Gastroesophageal sphincter (tissue), 4 donors: ENCODE data around the gene SYNM. TPM values are rescaled to one million over a fixed set of nuclear protein-coding genes. Genes with fewer than 3 reads are reported as not detected.
A peak's percentile ranks its signal among the peaks of the same experiment; 100 is the strongest.

Source experiments
- ATAC-seq: fragments of 150-250 bp; one replicate; pipeline ENCODE4 v1.9.1; 2016; ENCODE audit warnings: mild to moderate bottlenecking, moderate library complexity
- H3K27ac ChIP-seq, 4 donors: fragments of 200-600 bp; sonication (generic) in 3 of 4; 1 replicate in 3 of 4; 2 replicates in 1 of 4; pipeline ENCODE4 v1.5.1; 2016 to 2019
- H3K27me3 ChIP-seq: fragments of 200-600 bp; sonication (generic); one replicate; pipeline ENCODE4 v1.5.1; 2019
- H3K36me3 ChIP-seq, 2 donors: fragments of 200-600 bp; sonication (generic); one replicate each; pipeline ENCODE4 v1.5.1; 2019; ENCODE audit warnings: control low read depth in 1 of 2
- H3K4me1 ChIP-seq, 3 donors: fragments of 200-600 bp; sonication (generic); 1 replicate in 2 of 3; 2 replicates in 1 of 3; pipeline ENCODE4 v1.5.1; 2016 to 2019; ENCODE audit warnings: control low read depth in 2 of 3
- H3K4me3 ChIP-seq, 2 donors: fragments of 200-600 bp; sonication (generic); one replicate each; pipeline ENCODE4 v1.5.1; 2019; ENCODE audit warnings: mild to moderate bottlenecking in 1 of 2, moderate library complexity in 1 of 2
- H3K9me3 ChIP-seq, 3 donors: fragments of 200-600 bp; sonication (generic); one replicate each; pipeline ENCODE4 v1.5.1; 2017 to 2019; ENCODE audit warnings: control low read depth in 2 of 3
- CTCF ChIP-seq, 4 experiments: fragments of 200-600 bp in 2 of 4; fragments of 450-650 bp in 2 of 4; sonication (generic) in 1 of 4; IDR thresholded peaks; one replicate each; pipeline ENCODE4 v1.5.1; 2017 to 2019; ENCODE audit warnings: antibody characterized with exemption in 4 of 4, mild to moderate bottlenecking in 2 of 4, moderate library complexity in 2 of 4
- EP300 ChIP-seq: sonication (generic); formaldehyde crosslinking; IDR thresholded peaks from one replicate; pipeline ENCODE4 v1.6.1; 2017; ENCODE audit warnings: antibody characterized with exemption, mild to moderate bottlenecking
- POLR2A ChIP-seq, 2 donors: fragments of 450-650 bp; IDR thresholded peaks; one replicate each; pipeline ENCODE4 v1.6.1; 2017; ENCODE audit warnings: antibody characterized with exemption in 2 of 2, mild to moderate bottlenecking in 2 of 2, moderate library complexity in 1 of 2
- POLR2AphosphoS5 ChIP-seq: sonication (generic); formaldehyde crosslinking; IDR thresholded peaks from one replicate; pipeline ENCODE4 v1.6.1; 2017; ENCODE audit warnings: antibody characterized with exemption
- WGBS, 2 donors: methylation state at CpG; one replicate each; pipeline ENCODE4 v1.1.5; 2018; ENCODE audit warnings: low coverage in 1 of 2; 5-methylcytosine and 5-hydroxymethylcytosine counted together
- total RNA-seq, 4 donors: library from RNA; depleted of rRNA; stranded (reverse); fragments of >200 nt; gene quantifications; one replicate each; pipeline ENCODE4 v1.1.0, GENCODE V29; 2016

The SYNM gene
- total RNA-seq, 4 donors from 2014 or later: 1,155 to 2,820 (median 1,765) TPM

GRCh38 chr15:99098426-99098825 lies 6.5 kb upstream of the SYNM start:
- H3K9me3 ChIP-seq: no peaks in the 10 kb centered on the region
- H3K27ac ChIP-seq: peak overlapping the region; percentile 8 to 96 (median 88)
- no peaks in the 10 kb centered on the region for H3K27me3 ChIP-seq
- H3K4me3 ChIP-seq: peak overlapping the region in 1 of 2 donors; percentile 55
- TF ChIP-seq POLR2A (IDR thresholded peaks at IDR 0.05) (no peak), EP300 (no peak), CTCF (IDR thresholded peaks at IDR 0.05) (no peak)
- H3K4me1 ChIP-seq: peaks cover 0 to 44% (median 4%) of the 10 kb centered on the region in 3 donors
- H3K36me3 ChIP-seq: no peaks in the 10 kb centered on the region
- no peak for ATAC-seq
- WGBS, 2 donors: 80 to 90% methylated on average over 3 to 4 of the region's 12 CpGs

- no CpG with 5 or more reads among the region's 6 CpGs for WGBS, 2 donors
- Histone ChIP-seq H3K27ac (peak overlapping the region in 3 of 4 donors; percentile 82 to 96 (median 93)), H3K9me3 (no peaks in the 10 kb centered on the region), H3K4me3 (peak overlapping the region in 1 of 2 donors; percentile 55), H3K36me3 (no peaks in the 10 kb centered on the region), H3K27me3 (no peaks in the 10 kb centered on the region), H3K4me1 (peaks cover 0 to 44% (median 4%) of the 10 kb centered on the region in 3 donors)
- ATAC-seq: no peak
- TF ChIP-seq POLR2A (IDR thresholded peaks at IDR 0.05) (no peak), CTCF (IDR thresholded peaks at IDR 0.05) (no peak), EP300 (no peak), POLR2AphosphoS5 (no peak)
Observed at GRCh38 chr15:99098991-99099390, 5.9 kb upstream of the SYNM start.

- peaks cover 0 to 45% (median 4%) of the 10 kb centered on the region in 3 donors for H3K4me1 ChIP-seq
- no peaks in the 10 kb centered on the region for H3K9me3 ChIP-seq
- no CpG with 5 or more reads among the region's 7 CpGs for WGBS, 2 donors
- ATAC-seq: no peak
- no peaks in the 10 kb centered on the region for H3K27me3 ChIP-seq
- peak overlapping the region in 1 of 2 donors; percentile 55 for H3K4me3 ChIP-seq
- peak overlapping the region; percentile 26 to 96 (median 88) for H3K27ac ChIP-seq
- H3K36me3 ChIP-seq: no peaks in the 10 kb centered on the region
- TF ChIP-seq POLR2AphosphoS5 (no peak), POLR2A (IDR thresholded peaks at IDR 0.05) (no peak), EP300 (no peak), CTCF (IDR thresholded peaks at IDR 0.05) (no peak)
Observed at GRCh38 chr15:99099661-99100060, 5.2 kb upstream of the SYNM start.

GRCh38 chr15:99100245-99101173 lies 4.4 kb upstream of the SYNM start:
- H3K36me3 ChIP-seq: no peaks in the 10 kb centered on the region
- TF ChIP-seq EP300 (no peak), CTCF (IDR thresholded peaks at IDR 0.05) (peak in 3 of 4 experiments; percentile 85 to 91 (median 90)), POLR2A (IDR thresholded peaks at IDR 0.05) (peak; percentile 23 to 50), POLR2AphosphoS5 (peak; percentile 48)
- no peaks in the 10 kb centered on the region for H3K9me3 ChIP-seq
- no peaks in the 10 kb centered on the region for H3K27me3 ChIP-seq
- ATAC-seq: peak; percentile 10
- H3K4me1 ChIP-seq: peaks cover 0 to 53% (median 4%) of the 10 kb centered on the region in 3 donors
- H3K27ac ChIP-seq: peak overlapping the region; percentile 26 to 96 (median 88)
- WGBS, 2 donors: 4% methylated on average over 5 of the region's 50 CpGs
- H3K4me3 ChIP-seq: peak overlapping the region; percentile 29 to 55
